ENCODE data around the gene SSB.
"Not testable (repeated sequence)": the region's sequence is repeated elsewhere in the genome, so short reads cannot be mapped to it uniquely, and the experiment has no call there.

SSB gene

DNA sequence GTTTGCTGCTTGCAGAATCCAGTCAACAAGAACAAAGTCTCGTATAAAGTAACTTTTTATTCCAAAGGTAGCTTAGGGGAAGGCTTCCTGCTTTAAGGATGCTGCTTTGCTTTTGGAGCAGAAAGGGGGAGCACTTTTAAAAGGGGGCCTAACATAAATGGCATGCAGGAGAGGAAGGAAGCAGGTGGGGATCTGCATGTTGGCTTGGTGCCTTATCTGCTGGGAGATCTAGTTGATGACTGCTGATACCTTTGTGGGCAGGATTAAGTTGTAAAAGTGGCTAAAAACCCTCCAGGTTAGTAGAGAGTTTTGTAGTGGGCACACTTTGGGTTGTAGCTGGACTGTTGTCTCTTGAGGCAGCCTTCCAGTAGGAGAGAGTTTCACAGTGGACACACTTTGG is 51.0 kb downstream of the SSB start:
- TF ChIP-seq, protein P1, sequence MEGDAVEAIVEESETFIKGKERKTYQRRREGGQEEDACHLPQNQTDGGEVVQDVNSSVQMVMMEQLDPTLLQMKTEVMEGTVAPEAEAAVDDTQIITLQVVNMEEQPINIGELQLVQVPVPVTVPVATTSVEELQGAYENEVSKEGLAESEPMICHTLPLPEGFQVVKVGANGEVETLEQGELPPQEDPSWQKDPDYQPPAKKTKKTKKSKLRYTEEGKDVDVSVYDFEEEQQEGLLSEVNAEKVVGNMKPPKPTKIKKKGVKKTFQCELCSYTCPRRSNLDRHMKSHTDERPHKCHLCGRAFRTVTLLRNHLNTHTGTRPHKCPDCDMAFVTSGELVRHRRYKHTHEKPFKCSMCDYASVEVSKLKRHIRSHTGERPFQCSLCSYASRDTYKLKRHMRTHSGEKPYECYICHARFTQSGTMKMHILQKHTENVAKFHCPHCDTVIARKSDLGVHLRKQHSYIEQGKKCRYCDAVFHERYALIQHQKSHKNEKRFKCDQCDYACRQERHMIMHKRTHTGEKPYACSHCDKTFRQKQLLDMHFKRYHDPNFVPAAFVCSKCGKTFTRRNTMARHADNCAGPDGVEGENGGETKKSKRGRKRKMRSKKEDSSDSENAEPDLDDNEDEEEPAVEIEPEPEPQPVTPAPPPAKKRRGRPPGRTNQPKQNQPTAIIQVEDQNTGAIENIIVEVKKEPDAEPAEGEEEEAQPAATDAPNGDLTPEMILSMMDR (IDR thresholded peaks at IDR 0.05; ENCODE audit: low read depth, low read length, missing control alignments): no peak
- DNase-seq (ENCODE audit: extremely low read depth, low read depth): no peak
- H3K4me3 ChIP-seq (replicated peaks; ENCODE audit: low read depth, low read length): no peak overlapping the region

DNA sequence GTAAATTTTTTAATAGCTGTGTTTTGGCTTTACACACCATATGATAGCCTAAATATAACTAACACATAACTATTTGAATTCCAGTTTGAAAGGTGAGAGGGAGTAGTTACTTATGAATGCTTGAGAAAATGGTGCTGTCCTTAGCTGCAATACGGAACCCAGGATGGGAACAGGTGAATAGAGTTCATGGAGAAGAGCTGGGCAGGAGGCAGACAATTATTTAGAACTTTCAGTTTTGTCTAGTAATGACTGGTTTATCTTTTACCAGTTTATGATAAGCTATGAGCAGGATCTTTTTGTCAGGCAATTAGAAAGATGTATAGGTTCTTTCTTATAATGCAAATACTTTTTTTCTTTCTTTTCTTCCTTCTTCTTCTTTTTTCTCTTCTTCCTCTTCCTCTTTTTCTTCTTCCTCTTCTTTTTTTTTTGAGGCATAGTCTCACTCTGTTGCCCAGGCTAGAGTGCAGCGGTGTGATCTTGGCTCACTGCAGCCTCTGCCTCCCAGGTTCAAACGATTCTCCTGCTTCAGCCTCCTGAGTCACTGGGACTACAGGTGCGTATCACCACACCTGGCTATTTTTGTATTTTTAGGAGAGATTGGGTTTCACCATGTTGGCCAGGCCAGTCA is 54.5 kb downstream of the SSB start:
- TF ChIP-seq, protein P1 (IDR thresholded peaks at IDR 0.05; ENCODE audit: low read depth, low read length, missing control alignments): no peak
- H3K4me3 ChIP-seq (replicated peaks; ENCODE audit: low read depth, low read length): no peak overlapping the region
- no peak for DNase-seq (ENCODE audit: extremely low read depth, low read depth)

DNA sequence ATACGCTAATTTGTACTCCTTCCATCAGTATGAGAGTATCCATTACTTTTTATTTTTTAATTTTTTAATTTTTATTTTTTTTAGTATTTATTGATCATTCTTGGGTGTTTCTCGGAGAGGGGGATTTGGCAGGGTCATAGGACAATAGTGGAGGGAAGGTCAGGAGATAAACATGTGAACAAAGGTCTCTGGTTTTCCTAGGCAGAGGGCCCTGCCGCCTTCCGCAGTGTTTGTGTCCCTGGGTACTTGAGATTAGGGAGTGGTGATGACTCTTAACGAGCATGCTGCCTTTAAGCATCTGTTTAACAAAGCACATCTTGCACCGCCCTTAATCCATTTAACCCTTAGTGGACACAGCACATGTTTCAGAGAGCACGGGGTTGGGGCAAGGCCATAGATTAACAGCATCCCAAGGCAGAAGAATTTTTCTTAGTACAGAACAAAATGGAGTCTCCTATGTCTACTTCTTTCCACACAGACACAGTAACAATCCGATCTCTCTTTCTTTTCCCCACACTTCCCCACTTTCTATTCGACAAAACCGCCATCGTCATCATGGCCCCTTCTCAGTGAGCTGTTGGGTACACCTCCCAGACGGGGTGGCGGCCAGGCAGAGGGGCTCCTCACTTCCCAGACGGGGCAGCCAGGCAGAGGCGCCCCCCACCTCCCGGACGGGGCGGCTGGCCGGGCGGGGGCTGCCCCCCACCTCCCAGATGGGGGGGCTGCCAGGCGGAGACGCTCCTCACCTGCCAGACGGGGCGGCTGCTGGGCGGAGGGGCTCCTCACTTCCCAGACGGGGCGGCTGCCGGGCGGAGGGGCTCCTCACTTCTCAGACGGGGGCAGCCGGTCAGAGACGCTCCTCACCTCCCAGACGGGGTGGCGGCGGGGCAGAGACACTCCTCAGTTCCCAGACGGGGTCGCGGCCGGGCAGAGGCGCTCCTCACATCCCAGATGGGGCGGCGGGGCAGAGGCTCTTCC is 56.9 kb downstream of the SSB start:
- DNase-seq (ENCODE audit: extremely low read depth, low read depth); H3K4me3 ChIP-seq (replicated peaks; ENCODE audit: low read depth, low read length): not testable (repeated sequence)

DNA sequence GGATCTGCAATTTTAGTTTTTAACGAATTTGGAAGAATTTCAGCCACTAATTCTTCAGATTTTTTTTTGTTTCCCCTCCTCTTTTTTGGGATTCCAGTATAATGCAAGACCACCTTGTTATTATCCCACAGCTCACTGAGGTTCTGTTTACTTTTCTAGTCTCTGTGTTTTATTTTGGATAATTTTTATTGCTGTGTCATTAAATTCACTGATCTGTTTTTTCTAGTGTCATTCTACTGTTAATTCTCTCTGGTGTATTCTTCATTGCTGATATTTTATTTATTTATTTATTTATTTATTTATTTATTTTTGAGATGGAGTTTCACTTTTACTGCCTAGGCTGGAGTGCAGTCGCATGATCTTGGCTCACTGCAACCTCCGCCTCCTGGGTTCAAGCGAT is 60.8 kb downstream of the SSB start:
- no peak for DNase-seq (ENCODE audit: extremely low read depth, low read depth)
- TF ChIP-seq, protein P1 (IDR thresholded peaks at IDR 0.05; ENCODE audit: low read depth, low read length, missing control alignments): no peak
- H3K4me3 ChIP-seq (replicated peaks; ENCODE audit: low read depth, low read length): no peak overlapping the region

DNA sequence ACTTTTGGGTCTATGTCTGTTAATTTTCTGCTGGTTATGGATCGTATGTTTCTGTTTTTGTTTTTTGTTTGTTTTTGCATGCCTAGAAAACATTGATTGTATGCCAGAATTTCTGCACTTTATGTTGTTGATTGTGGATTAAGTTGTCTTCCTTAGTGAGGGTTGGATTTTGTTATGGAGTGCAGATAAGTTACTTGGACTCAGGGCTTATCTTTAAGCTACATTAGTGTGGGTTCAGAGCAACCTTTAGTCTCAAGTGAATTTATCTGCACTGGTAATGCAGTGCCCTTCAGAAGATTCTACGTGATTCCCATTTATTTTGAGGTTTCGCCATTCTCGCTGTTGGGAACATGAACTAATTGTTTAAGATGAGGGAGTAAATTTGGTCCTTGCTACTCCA is 61.5 kb downstream of the SSB start:
- TF ChIP-seq, protein P1 (IDR thresholded peaks at IDR 0.05; ENCODE audit: low read depth, low read length, missing control alignments): no peak
- no peak for DNase-seq (ENCODE audit: extremely low read depth, low read depth)

More for the DNA sequence above, 61.5 kb downstream of the SSB start:
- H3K4me3 ChIP-seq (replicated peaks; ENCODE audit: low read depth, low read length): no peak overlapping the region
